H9 (cell line): ENCODE results near the gene CLCN5. TPM values are rescaled to one million over a fixed set of nuclear protein-coding genes. Genes with fewer than 3 reads are reported as not detected.

ENCODE experiments used
- DNase-seq: peaks from one replicate; pipeline ENCODE4 v3.0.0-alpha.2; 2017
- H2AFZ ChIP-seq: one replicate; pipeline ENCODE4 v1.6.1; 2013; ENCODE audit warnings: mild to moderate bottlenecking, low read length, control low read depth, moderate library complexity
- H2AK5ac ChIP-seq: 2 replicates; pipeline ENCODE4 v1.6.1; 2013; ENCODE audit warnings: low read length, control low read depth, mixed read lengths; ENCODE audit not compliant: insufficient read length
- H2BK120ac ChIP-seq: one replicate; pipeline ENCODE4 v1.6.1; 2013; ENCODE audit warnings: low read depth, mild to moderate bottlenecking, low read length, control low read depth, inconsistent platforms; ENCODE audit not compliant: poor library complexity, severe bottlenecking
- H2BK12ac ChIP-seq: 2 replicates; pipeline ENCODE4 v1.6.1; 2013; ENCODE audit warnings: low read length, control low read depth, mixed read lengths, low read depth; ENCODE audit not compliant: insufficient read length
- H2BK15ac ChIP-seq: 2 replicates; pipeline ENCODE4 v1.6.1; 2013; ENCODE audit warnings: low read depth, low read length, control low read depth
- H2BK20ac ChIP-seq: one replicate; pipeline ENCODE4 v1.6.1; 2013; ENCODE audit warnings: low read depth, mild to moderate bottlenecking, low read length, control low read depth, inconsistent platforms; ENCODE audit not compliant: poor library complexity, severe bottlenecking
- H2BK5ac ChIP-seq: 2 replicates; pipeline ENCODE4 v1.6.1; 2013; ENCODE audit warnings: low read length, control low read depth, mixed read lengths; ENCODE audit not compliant: insufficient read length
- H3K14ac ChIP-seq: 2 replicates; pipeline ENCODE4 v1.6.1; 2013; ENCODE audit warnings: low read length, control low read depth; ENCODE audit not compliant: insufficient read depth
- H3K18ac ChIP-seq: 2 replicates; pipeline ENCODE4 v1.6.1; 2013; ENCODE audit warnings: low read depth, mild to moderate bottlenecking, mixed read lengths, low read length, control low read depth; ENCODE audit not compliant: insufficient read length
- H3K23ac ChIP-seq: 2 replicates; pipeline ENCODE4 v1.6.1; 2013; ENCODE audit warnings: low read length, control low read depth, mixed read lengths, low read depth; ENCODE audit not compliant: insufficient read length
- H3K23me2 ChIP-seq: 2 replicates; pipeline ENCODE4 v1.6.1; 2013; ENCODE audit warnings: low read depth, mild to moderate bottlenecking, mixed read lengths, low read length, control low read depth; ENCODE audit not compliant: insufficient read length, poor library complexity, severe bottlenecking
- H3K27ac ChIP-seq: 2 replicates; pipeline ENCODE4 v1.5.1; 2013; ENCODE audit warnings: low read length, control low read depth, mixed read lengths, low read depth; ENCODE audit not compliant: insufficient read length
- H3K27me3 ChIP-seq: 2 replicates; pipeline ENCODE4 v1.6.1; 2013; ENCODE audit warnings: low read length, control low read depth, inconsistent platforms; ENCODE audit not compliant: insufficient read depth
- H3K4ac ChIP-seq: 2 replicates; pipeline ENCODE4 v1.6.1; 2013; ENCODE audit warnings: low read depth, mild to moderate bottlenecking, control low read depth, inconsistent platforms, low read length, moderate library complexity
- H3K4me1 ChIP-seq: 2 replicates; pipeline ENCODE4 v1.6.1; 2013; ENCODE audit warnings: low read length, control low read depth, inconsistent platforms; ENCODE audit not compliant: insufficient read depth
- H3K4me2 ChIP-seq: 2 replicates; pipeline ENCODE4 v1.6.1; 2013; ENCODE audit warnings: low read length, control low read depth, mixed read lengths; ENCODE audit not compliant: insufficient read length, insufficient read depth
- H3K56ac ChIP-seq: 2 replicates; pipeline ENCODE4 v1.6.1; 2013; ENCODE audit warnings: low read depth, mild to moderate bottlenecking, mixed read lengths, low read length, control low read depth; ENCODE audit not compliant: insufficient read length
- H3K79me1 ChIP-seq: 2 replicates; pipeline ENCODE4 v1.6.1; 2013; ENCODE audit warnings: low read depth, mild to moderate bottlenecking, moderate library complexity, low read length, control low read depth, inconsistent platforms; ENCODE audit not compliant: insufficient read depth, poor library complexity, severe bottlenecking
- H3K79me2 ChIP-seq: 2 replicates; pipeline ENCODE4 v1.6.1; 2013; ENCODE audit warnings: low read length, control low read depth, inconsistent platforms; ENCODE audit not compliant: insufficient read depth
- H3K9ac ChIP-seq: 2 replicates; pipeline ENCODE4 v1.6.1; 2013; ENCODE audit warnings: low read length, control low read depth, mixed read lengths; ENCODE audit not compliant: insufficient read length; ENCODE audit errors: extremely low read depth
- H3K9me3 ChIP-seq: one replicate; pipeline ENCODE4 v1.6.1; 2013; ENCODE audit warnings: low read depth, low read length, inconsistent platforms; ENCODE audit not compliant: control insufficient read depth
- H3T11ph ChIP-seq: one replicate; pipeline ENCODE4 v1.6.1; 2013; ENCODE audit warnings: mild to moderate bottlenecking, low read length, control low read depth, inconsistent platforms
- H4K20me1 ChIP-seq: one replicate; pipeline ENCODE4 v1.6.1; 2013; ENCODE audit not compliant: control insufficient read depth, insufficient read length, insufficient read depth
- H4K5ac ChIP-seq: 2 replicates; pipeline ENCODE4 v1.6.1; 2013; ENCODE audit warnings: low read depth, mild to moderate bottlenecking, mixed read lengths, low read length, control low read depth; ENCODE audit not compliant: insufficient read length
- H4K8ac ChIP-seq: replicated peaks from 2 replicates; pipeline ENCODE4 v1.6.1; 2013; ENCODE audit warnings: low read length, control low read depth, mixed read lengths, low read depth; ENCODE audit not compliant: insufficient read length
- H4K91ac ChIP-seq: 2 replicates; pipeline ENCODE4 v1.6.1; 2013; ENCODE audit warnings: low read depth, mild to moderate bottlenecking, moderate library complexity, mixed read lengths, low read length, control low read depth; ENCODE audit not compliant: insufficient read length
- H3K27ac Mint-ChIP-seq, 3 experiments: 2 replicates in 2 of 3; 3 replicates in 1 of 3; pipeline ENCODE4 v1.8.0; 2020 to 2021; ENCODE audit warnings: mixed read lengths in 3 of 3, mild to moderate bottlenecking in 1 of 3, moderate library complexity in 1 of 3
- H3K27me3 Mint-ChIP-seq: 2 replicates; pipeline ENCODE4 v1.8.0; 2021; ENCODE audit warnings: low read depth, mild to moderate bottlenecking, moderate library complexity, mixed read lengths
- H3K36me3 Mint-ChIP-seq, 3 experiments: 2 replicates in 2 of 3; 3 replicates in 1 of 3; pipeline ENCODE4 v1.8.0; 2020 to 2021; ENCODE audit warnings: low read depth in 3 of 3, mixed read lengths in 3 of 3; ENCODE audit not compliant: insufficient read depth in 1 of 3
- H3K4me1 Mint-ChIP-seq, 2 experiments: 2 replicates each; pipeline ENCODE4 v1.8.0; 2020; ENCODE audit warnings: mixed read lengths in 2 of 2
- H3K4me3 Mint-ChIP-seq, 2 experiments: 2 replicates in 1 of 2; 3 replicates in 1 of 2; pipeline ENCODE4 v1.8.0; 2020 to 2021; ENCODE audit warnings: mild to moderate bottlenecking in 2 of 2, mixed read lengths in 2 of 2, moderate library complexity in 1 of 2
- H3K9me3 Mint-ChIP-seq, 2 experiments: 2 replicates in 1 of 2; 3 replicates in 1 of 2; pipeline ENCODE4 v1.8.0; 2020; ENCODE audit warnings: mild to moderate bottlenecking in 2 of 2, mixed read lengths in 2 of 2, moderate library complexity in 1 of 2
- WGBS: extraction: QIAGEN DNeasy Blood & Tissue Kit; methylation state at CpG from one replicate; pipeline ENCODE4 v1.1.7; 2013; ENCODE audit warnings: missing lambda C conversion rate, low lambda C conversion rate, mixed read lengths; ENCODE audit not compliant: insufficient read length; ENCODE audit errors: extremely low coverage; 5-methylcytosine and 5-hydroxymethylcytosine counted together
- total RNA-seq: library from RNA; stranded (reverse); gene quantifications from 2 replicates; pipeline ENCODE4 v1.2.1, GENCODE V29; 2021
- TF ChIP-seq, protein P1 (sequence below): fragments of 200-600 bp; sonication (generic); conservative IDR thresholded peaks from 3 replicates; pipeline ENCODE4 v1.8.0; 2021; ENCODE audit warnings: antibody characterized with exemption, mild to moderate bottlenecking

The CLCN5 gene
- total RNA-seq, 1 experiment from 2014 or later = 5.9 TPM

DNA sequence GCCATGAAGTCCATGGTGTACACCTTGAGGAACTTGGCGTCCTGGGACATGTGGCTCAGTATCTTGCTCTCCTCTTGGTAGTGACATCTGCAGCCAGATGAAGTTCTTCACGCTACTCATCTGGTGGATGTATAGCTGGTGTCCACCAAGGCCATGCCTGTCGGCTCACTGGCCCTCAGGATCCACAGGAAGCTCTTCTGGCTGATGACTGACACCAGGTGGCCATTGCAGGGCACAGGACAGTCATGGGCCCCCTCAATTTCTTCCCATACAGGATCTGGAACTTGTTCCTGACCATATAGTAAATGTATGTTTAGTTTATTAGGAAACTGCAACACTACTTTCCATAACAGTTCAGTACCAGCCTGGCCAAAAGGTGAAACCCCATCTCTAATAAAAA lies 10.3 kb upstream of the CLCN5 start:
- no peak overlapping the region for H2AK5ac ChIP-seq
- no peak overlapping the region for H2BK12ac ChIP-seq
- no peaks in the 10 kb centered on the region for H3K23me2 ChIP-seq
- H3K9me3 Mint-ChIP-seq = peaks cover 39 to 42% of the 10 kb centered on the region in 2 experiments
- H3K23ac ChIP-seq = no peak overlapping the region
- H2BK15ac ChIP-seq = no peak overlapping the region
- H4K91ac ChIP-seq = no peak overlapping the region
- H3K4me1 Mint-ChIP-seq = no peaks in the 10 kb centered on the region
- H3T11ph ChIP-seq = no peak overlapping the region
- no peak for DNase-seq
- no peak overlapping the region for H3K56ac ChIP-seq
- peaks cover 5% of the 10 kb centered on the region; the same call in 1 of the 2 replicates for H3K27me3 Mint-ChIP-seq
- H3K9ac ChIP-seq = no peak overlapping the region
- no peaks in the 10 kb centered on the region for H3K9me3 ChIP-seq
- no peak overlapping the region for H2BK5ac ChIP-seq
- H4K20me1 ChIP-seq = no peaks in the 10 kb centered on the region
- no peak overlapping the region for H3K14ac ChIP-seq
- H3K79me2 ChIP-seq = no peaks in the 10 kb centered on the region
- H2BK20ac ChIP-seq = no peak overlapping the region
- H4K5ac ChIP-seq = no peak overlapping the region
- no peak overlapping the region for H3K27ac Mint-ChIP-seq
- H3K4me2 ChIP-seq = no peak overlapping the region
- H3K79me1 ChIP-seq = no peaks in the 10 kb centered on the region
- no peaks in the 10 kb centered on the region for H3K4me1 ChIP-seq
- H3K36me3 Mint-ChIP-seq = no peaks in the 10 kb centered on the region; a peak in 1 of 7 replicates
- H4K8ac ChIP-seq = no peak overlapping the region
- no peak overlapping the region for H3K4me3 Mint-ChIP-seq
- no peak overlapping the region for H2BK120ac ChIP-seq
- H3K27ac ChIP-seq = no peak overlapping the region
- no peak overlapping the region for H2AFZ ChIP-seq
- H3K27me3 ChIP-seq = no peaks in the 10 kb centered on the region
- no peak overlapping the region for H3K18ac ChIP-seq
- no CpG with 5 or more reads among the region's 3 CpGs for WGBS
- H3K4ac ChIP-seq = no peak overlapping the region
- TF ChIP-seq, protein P1, sequence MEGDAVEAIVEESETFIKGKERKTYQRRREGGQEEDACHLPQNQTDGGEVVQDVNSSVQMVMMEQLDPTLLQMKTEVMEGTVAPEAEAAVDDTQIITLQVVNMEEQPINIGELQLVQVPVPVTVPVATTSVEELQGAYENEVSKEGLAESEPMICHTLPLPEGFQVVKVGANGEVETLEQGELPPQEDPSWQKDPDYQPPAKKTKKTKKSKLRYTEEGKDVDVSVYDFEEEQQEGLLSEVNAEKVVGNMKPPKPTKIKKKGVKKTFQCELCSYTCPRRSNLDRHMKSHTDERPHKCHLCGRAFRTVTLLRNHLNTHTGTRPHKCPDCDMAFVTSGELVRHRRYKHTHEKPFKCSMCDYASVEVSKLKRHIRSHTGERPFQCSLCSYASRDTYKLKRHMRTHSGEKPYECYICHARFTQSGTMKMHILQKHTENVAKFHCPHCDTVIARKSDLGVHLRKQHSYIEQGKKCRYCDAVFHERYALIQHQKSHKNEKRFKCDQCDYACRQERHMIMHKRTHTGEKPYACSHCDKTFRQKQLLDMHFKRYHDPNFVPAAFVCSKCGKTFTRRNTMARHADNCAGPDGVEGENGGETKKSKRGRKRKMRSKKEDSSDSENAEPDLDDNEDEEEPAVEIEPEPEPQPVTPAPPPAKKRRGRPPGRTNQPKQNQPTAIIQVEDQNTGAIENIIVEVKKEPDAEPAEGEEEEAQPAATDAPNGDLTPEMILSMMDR = no peak
